ENCODE data around the gene AUNIP. TPM values are rescaled to one million over a fixed set of nuclear protein-coding genes. Genes with fewer than 3 reads are reported as not detected.
A peak's percentile ranks its signal among the peaks of the same experiment; 100 is the strongest.

The AUNIP gene
- total and polyA plus RNA-seq, 11 donors: 0.19 to 1.5 (median 0.26) TPM; not detected in 7

- no peak for ATAC-seq
- DNase-seq: no peak
- Histone ChIP-seq H3K4me1 (peaks cover 0 to 43% (median 25%) of the 10 kb centered on the region in 12 donors), H3K27me3 (no peaks in the 10 kb centered on the region), H3K27ac (no peak overlapping the region), H3K36me3 (peaks cover 0 to 10% (median 0%) of the 10 kb centered on the region in 9 donors), H3K9me3 (no peaks in the 10 kb centered on the region), H3K4me3 (no peak overlapping the region)
- TF ChIP-seq CTCF (IDR thresholded peaks at IDR 0.05) (no peak), POLR2A (IDR thresholded peaks at IDR 0.05) (no peak)
- 79 to 80% (median 79%) methylated on average over 2 of the region's 2 CpGs for WGBS, 4 donors
- intact Hi-C loops (cut with DNase I): loop anchor here in 1 of 10 donors (10.0 kb wide), 1 partner anchor 48 kb away; no protein-coding TSS in a partner anchor
Observed at GRCh38 chr1:25872713-25873112, 13.5 kb upstream of the AUNIP start.

GRCh38 chr1:25871704-25872494 lies 12.6 kb upstream of the AUNIP start:
- Histone ChIP-seq H3K36me3 (peaks cover 0 to 10% (median 0%) of the 10 kb centered on the region in 9 donors), H3K27me3 (no peaks in the 10 kb centered on the region), H3K27ac (no peak overlapping the region), H3K9me3 (no peaks in the 10 kb centered on the region), H3K4me1 (peaks cover 0 to 43% (median 25%) of the 10 kb centered on the region in 12 donors), H3K4me3 (no peak overlapping the region)
- intact Hi-C loops (cut with DNase I): loop anchor here in 1 of 10 donors (10.0 kb wide), 1 partner anchor 47 kb away; no protein-coding TSS in a partner anchor
- ATAC-seq (peak in 2 of 4 donors; percentile 13 to 35), DNase-seq (no peak)
- WGBS, 4 donors: 75 to 84% (median 80%) methylated on average over 7 to 9 of the region's 9 CpGs
- TF ChIP-seq POLR2A (IDR thresholded peaks at IDR 0.05): no peak
- no peak for TF ChIP-seq CTCF (IDR thresholded peaks at IDR 0.05)

GRCh38 chr1:25871086-25871703 lies 11.9 kb upstream of the AUNIP start:
- WGBS, 4 donors: 31 to 49% (median 34%) methylated on average over 5 of the region's 5 CpGs
- Histone ChIP-seq H3K4me1 (peaks cover 0 to 43% (median 24%) of the 10 kb centered on the region in 12 donors), H3K4me3 (no peak overlapping the region), H3K27me3 (no peaks in the 10 kb centered on the region), H3K9me3 (no peaks in the 10 kb centered on the region), H3K36me3 (peaks cover 0 to 10% (median 0%) of the 10 kb centered on the region in 9 donors), H3K27ac (no peak overlapping the region)
- ATAC-seq: no peak
- intact Hi-C loops (cut with DNase I): loop anchor here in 1 of 10 donors (10.0 kb wide), 1 partner anchor 46 kb away; no protein-coding TSS in a partner anchor
- TF ChIP-seq POLR2A (IDR thresholded peaks at IDR 0.05) (no peak), CTCF (IDR thresholded peaks at IDR 0.05) (no peak)
- no peak for DNase-seq

GRCh38 chr1:25870614-25871013 lies 11.4 kb upstream of the AUNIP start:
- WGBS, 4 donors: 70 to 97% (median 90%) methylated on average over 1 of the region's 1 CpG
- no peak for DNase-seq

More at GRCh38 chr1:25870614-25871013, 11.4 kb upstream of the AUNIP start:
- intact Hi-C loops (cut with DNase I): loop anchor here in 1 of 10 donors (10.0 kb wide), 1 partner anchor 46 kb away; no protein-coding TSS in a partner anchor
- TF ChIP-seq CTCF (IDR thresholded peaks at IDR 0.05) (no peak), POLR2A (IDR thresholded peaks at IDR 0.05) (no peak)
- Histone ChIP-seq H3K4me3 (no peak overlapping the region), H3K27me3 (no peaks in the 10 kb centered on the region), H3K27ac (no peak overlapping the region), H3K36me3 (peaks cover 0 to 10% (median 0%) of the 10 kb centered on the region in 9 donors), H3K9me3 (no peaks in the 10 kb centered on the region), H3K4me1 (peaks cover 0 to 43% (median 20%) of the 10 kb centered on the region in 12 donors)
- no peak for ATAC-seq

All from heart left ventricle (tissue), 16 donors.